Right lobe of liver (tissue), 6 donors: Measurements from ENCODE around the gene SPOCK2. TPM values are rescaled to one million over a fixed set of nuclear protein-coding genes. Genes with fewer than 3 reads are reported as not detected.

ENCODE experiments used
- ATAC-seq, 4 donors: fragments of 200-7000 bp; cut with Tn5 transposase; one replicate each; pipeline ENCODE4 v1.9.1; 2020; ENCODE audit warnings: mild to moderate bottlenecking in 4 of 4, moderate library complexity in 4 of 4
- DNase-seq, 3 donors: peaks; one replicate each; pipeline ENCODE4 v3.0.0-alpha.2; 2020
- H3K27ac ChIP-seq, 3 donors: fragments of 200-600 bp; one replicate each; pipeline ENCODE4 v1.8.0; 2022
- H3K27me3 ChIP-seq, 2 donors: fragments of 200-600 bp; one replicate each; pipeline ENCODE4 v1.8.0; 2022
- H3K36me3 ChIP-seq, 4 donors: fragments of 200-600 bp; sonication (generic) in 1 of 4; one replicate each; pipeline versions ENCODE4 v1.5.1 to v1.8.0; 2017 to 2022; ENCODE audit warnings: control low read depth in 1 of 4
- H3K4me1 ChIP-seq, 4 donors: fragments of 200-600 bp; sonication (generic) in 1 of 4; one replicate each; pipeline versions ENCODE4 v1.5.1 to v1.8.0; 2017 to 2022; ENCODE audit warnings: control low read depth in 1 of 4
- H3K4me3 ChIP-seq, 3 donors: fragments of 200-600 bp; one replicate each; pipeline ENCODE4 v1.8.0; 2022
- H3K9me3 ChIP-seq, 4 donors: fragments of 200-600 bp; sonication (generic) in 1 of 4; one replicate each; pipeline versions ENCODE4 v1.5.1 to v1.8.0; 2017 to 2022; ENCODE audit warnings: control low read depth in 1 of 4
- CTCF ChIP-seq, 4 donors: fragments of 200-600 bp in 3 of 4; fragments of 450-650 bp in 1 of 4; IDR thresholded peaks; one replicate each; pipeline versions ENCODE4 v1.5.1 to v1.8.0; 2016 to 2022; ENCODE audit warnings: antibody characterized with exemption in 4 of 4, mild to moderate bottlenecking in 2 of 4
- POLR2A ChIP-seq: fragments of 450-650 bp; IDR thresholded peaks from one replicate; pipeline ENCODE4 v1.6.1; 2017; ENCODE audit warnings: antibody characterized with exemption, mild to moderate bottlenecking
- WGBS: methylation state at CpG from one replicate; pipeline ENCODE4 v1.1.6; 2018; ENCODE audit warnings: low coverage, low lambda C conversion rate; ENCODE audit not compliant: insufficient coverage; ENCODE audit errors: missing lambda C conversion rate; 5-methylcytosine and 5-hydroxymethylcytosine counted together
- intact Hi-C, 2 donors: fragments of 100-400 bp; cut with DNase I; formaldehyde crosslinking; loops; one replicate each; pipeline versions ENCODE4 v1.11.2 to v1.14.1; 2022
- total RNA-seq, 6 experiments: library from RNA; depleted of rRNA in 2 of 6; stranded (reverse); fragments of >200 nt in 2 of 6; fragmentation: NEBNext Ultra II Directional in 3 of 6; extraction: Animal tissue kit (Norgen Biotek cat#: 25700) in 3 of 6; gene quantifications; one replicate each; pipeline versions ENCODE4 v1.1.0 to v1.2.4, GENCODE V29; 2016 to 2023
- donor health status: DM: no; HTN: yes; CAD: no.
- donor health status: DM: no; HTN: no; CAD: no.
- donor health status: DM: no; HTN: no; CAD: no.
- donor health status: DM: no; HTN: yes; CAD: no.
- donor health status: DM: no; HTN: yes; CAD: no.

Gene SPOCK2
- total RNA-seq, 6 experiments from 2014 or later: 0.72 to 3.0 (median 1.2) TPM

GRCh38 chr10:72107325-72108003, 19.1 kb upstream of the SPOCK2 start:
- no peak for DNase-seq
- WGBS: 47% methylated on average over 3 of the region's 3 CpGs
- H3K36me3 ChIP-seq: peaks cover 0 to 4% (median 0%) of the 10 kb centered on the region in 4 donors
- no peaks in the 10 kb centered on the region for H3K9me3 ChIP-seq
- intact Hi-C loops: no loop called here
- H3K27ac ChIP-seq: no peak overlapping the region
- no peak overlapping the region for H3K4me3 ChIP-seq
- H3K27me3 ChIP-seq: no peaks in the 10 kb centered on the region
- peaks cover 0 to 6% (median 0%) of the 10 kb centered on the region in 4 donors for H3K4me1 ChIP-seq
- no peak for ATAC-seq
- TF ChIP-seq CTCF (IDR thresholded peaks at IDR 0.05) (no peak), POLR2A (no peak)

- Histone ChIP-seq H3K4me1 (peaks cover 0 to 6% (median 0%) of the 10 kb centered on the region in 4 donors), H3K27me3 (no peaks in the 10 kb centered on the region), H3K4me3 (no peak overlapping the region), H3K27ac (no peak overlapping the region), H3K36me3 (peaks cover 0 to 4% (median 2%) of the 10 kb centered on the region in 4 donors), H3K9me3 (no peaks in the 10 kb centered on the region)
- ATAC-seq (no peak), DNase-seq (no peak)
- intact Hi-C loops: no loop called here
- 100% methylated on average over 2 of the region's 2 CpGs for WGBS
- TF ChIP-seq CTCF (IDR thresholded peaks at IDR 0.05): no peak
- no peak for TF ChIP-seq POLR2A
These were observed 18.5 kb upstream of the SPOCK2 start for GRCh38 chr10:72106896-72107295.

- Histone ChIP-seq H3K4me1 (peaks cover 0 to 6% (median 0%) of the 10 kb centered on the region in 4 donors), H3K4me3 (no peak overlapping the region), H3K27ac (no peak overlapping the region), H3K27me3 (no peaks in the 10 kb centered on the region), H3K36me3 (peaks cover 0 to 4% (median 2%) of the 10 kb centered on the region in 4 donors), H3K9me3 (no peaks in the 10 kb centered on the region)
- 81% methylated on average over 2 of the region's 2 CpGs for WGBS
- ATAC-seq (no peak), DNase-seq (no peak)
- TF ChIP-seq POLR2A: no peak
- no peak for TF ChIP-seq CTCF (IDR thresholded peaks at IDR 0.05)
- intact Hi-C loops: no loop called here
These were observed 18.0 kb upstream of the SPOCK2 start for GRCh38 chr10:72106154-72106849.

GRCh38 chr10:72105710-72106109, 17.4 kb upstream of the SPOCK2 start:
- DNase-seq: no peak
- Histone ChIP-seq H3K4me1 (peaks cover 0 to 6% (median 0%) of the 10 kb centered on the region in 4 donors), H3K36me3 (peaks cover 0 to 4% (median 2%) of the 10 kb centered on the region in 4 donors), H3K9me3 (no peaks in the 10 kb centered on the region), H3K27ac (no peak overlapping the region), H3K4me3 (no peak overlapping the region), H3K27me3 (no peaks in the 10 kb centered on the region)
- TF ChIP-seq POLR2A (no peak), CTCF (IDR thresholded peaks at IDR 0.05) (no peak)
- WGBS: 73% methylated on average over 5 of the region's 5 CpGs
- intact Hi-C loops: no loop called here
- ATAC-seq: no peak
